SHP77 (cell line): ENCODE data around the gene ZC2HC1B.
"Not testable (repeated sequence)": the region's sequence is repeated elsewhere in the genome, so short reads cannot be mapped to it uniquely, and the experiment has no call there.

Experiments used
- DNase-seq, 2 experiments: peaks; one replicate each; lab custom pipeline; 2025; lab: John Stamatoyannopoulos, UW

ZC2HC1B gene, protein sequence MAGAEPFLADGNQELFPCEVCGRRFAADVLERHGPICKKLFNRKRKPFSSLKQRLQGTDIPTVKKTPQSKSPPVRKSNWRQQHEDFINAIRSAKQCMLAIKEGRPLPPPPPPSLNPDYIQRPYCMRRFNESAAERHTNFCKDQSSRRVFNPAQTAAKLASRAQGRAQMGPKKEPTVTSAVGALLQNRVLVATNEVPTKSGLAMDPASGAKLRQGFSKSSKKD

DNA sequence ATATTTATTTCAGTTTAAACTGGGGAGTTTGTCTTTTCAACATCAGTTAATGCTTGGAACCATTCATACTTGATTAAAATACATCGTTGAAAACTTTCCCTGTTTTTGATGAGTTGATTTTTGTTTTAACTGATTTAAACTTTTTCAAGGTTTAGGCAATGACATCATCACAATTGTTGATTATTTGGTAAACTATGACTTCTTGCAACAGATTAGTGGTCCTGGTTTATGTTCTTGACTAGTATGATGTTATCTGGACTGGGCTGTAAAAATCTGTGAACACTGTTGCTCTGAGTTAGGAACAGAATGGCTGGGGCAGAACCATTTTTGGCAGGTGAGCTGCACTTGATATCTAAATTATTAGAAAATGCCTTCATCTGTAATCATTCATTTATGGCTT lies at the start of gene ZC2HC1B:
ZC2HC1B (plus strand) TSS at position 241 of the 400 bp plus-strand sequence; CDS start at position 307, 66 bp downstream.
- DNase-seq, result no peak

DNA sequence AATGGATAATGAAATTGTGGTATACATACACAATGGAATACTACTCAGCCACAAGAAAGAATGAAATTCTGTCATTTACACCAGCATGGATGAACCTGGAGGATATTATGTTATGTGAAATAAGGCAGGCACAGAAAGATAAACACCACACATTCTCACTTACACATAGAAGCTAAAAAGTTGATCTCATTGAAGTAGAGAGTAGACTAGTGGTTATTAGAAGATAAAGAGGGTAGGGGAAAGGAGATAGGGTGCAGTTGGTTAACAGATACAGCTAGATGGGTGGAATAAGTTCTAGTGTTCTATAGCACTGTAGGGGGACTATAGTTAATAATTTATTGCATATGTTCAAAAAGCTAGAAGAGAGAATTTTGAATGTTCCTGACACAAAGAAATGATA lies 46.7 kb upstream of the ZC2HC1B start:
- DNase-seq, result no peak

DNA sequence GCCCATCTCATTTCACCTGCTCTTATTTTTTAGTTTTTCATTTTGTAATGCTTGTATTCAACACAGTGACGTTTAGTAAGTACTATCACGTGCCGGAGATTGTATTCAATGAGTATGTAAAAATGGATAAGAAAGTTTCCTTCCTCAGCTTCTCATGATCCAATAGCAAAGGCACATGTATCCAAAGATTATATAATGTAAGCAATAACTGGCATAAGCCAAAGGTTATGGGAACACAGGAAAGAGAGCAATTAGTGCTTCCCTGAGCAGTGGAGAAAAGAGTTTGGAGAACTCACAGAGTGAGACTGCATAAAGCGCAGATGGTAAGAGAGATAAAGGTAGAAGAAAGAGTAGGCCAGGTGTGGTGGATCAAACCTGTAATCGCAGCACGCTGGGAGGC lies 42.9 kb upstream of the ZC2HC1B start:
- DNase-seq, result no peak

DNA sequence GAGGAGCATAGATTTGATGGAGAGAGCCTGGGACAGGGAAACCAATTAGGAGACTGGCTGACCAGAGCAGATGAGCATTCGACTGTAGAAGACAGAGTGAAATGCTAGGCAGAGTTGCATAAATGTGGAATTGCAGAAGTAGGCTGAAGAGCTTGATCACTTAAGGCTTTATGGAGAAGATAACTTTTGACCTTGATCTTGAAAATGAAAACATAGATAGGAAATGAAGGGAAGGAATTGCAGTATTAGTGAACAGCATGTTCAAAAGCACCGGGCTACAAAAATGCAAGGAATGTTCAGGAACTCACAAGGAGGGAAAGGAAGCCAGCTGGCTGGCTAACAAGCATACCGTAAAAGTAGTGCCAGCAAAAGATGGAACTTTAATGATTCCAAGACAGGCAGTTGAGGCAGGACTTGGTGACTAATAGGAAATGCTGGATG lies 41.7 kb upstream of the ZC2HC1B start:
- DNase-seq, result no peak

DNA sequence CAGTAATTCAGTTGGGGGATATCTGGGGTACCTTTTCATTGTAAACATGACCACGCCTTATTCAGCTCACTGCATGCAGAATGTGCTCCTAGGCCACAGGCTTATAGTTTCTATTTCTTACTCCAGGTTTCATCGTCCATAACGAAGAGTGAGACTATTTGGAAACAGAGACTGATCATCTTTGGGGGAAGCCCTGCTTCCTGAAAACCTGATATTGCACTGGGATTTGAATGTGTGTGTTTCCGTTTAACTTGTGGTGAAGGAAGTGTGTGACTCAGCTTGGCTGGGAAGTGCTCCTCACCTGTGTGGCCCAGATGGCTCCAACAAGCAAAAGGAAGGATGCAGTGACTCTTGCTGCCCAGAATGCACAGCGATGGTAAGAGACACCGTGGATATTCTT lies 40.7 kb upstream of the ZC2HC1B start:
- DNase-seq, result no peak

DNA sequence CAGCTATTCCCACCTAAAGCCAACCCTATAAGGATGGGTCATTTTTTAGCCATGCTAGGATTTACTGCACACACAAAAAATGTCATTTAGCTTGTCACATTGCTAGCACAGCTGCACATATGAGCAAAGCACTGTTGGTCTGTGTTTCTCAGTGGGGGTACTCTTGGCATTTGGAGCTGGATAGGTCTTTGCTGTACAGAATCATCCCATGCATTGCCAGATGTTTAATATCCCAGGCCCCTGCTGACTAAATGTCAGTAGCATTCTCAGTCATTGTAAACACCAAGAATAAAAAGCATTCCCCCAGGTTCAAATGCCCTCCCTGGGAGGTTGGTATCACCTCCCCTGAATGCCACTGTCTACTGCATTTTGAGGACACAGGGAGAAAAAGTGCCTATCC lies 35.7 kb upstream of the ZC2HC1B start:
- no peak for DNase-seq

DNA sequence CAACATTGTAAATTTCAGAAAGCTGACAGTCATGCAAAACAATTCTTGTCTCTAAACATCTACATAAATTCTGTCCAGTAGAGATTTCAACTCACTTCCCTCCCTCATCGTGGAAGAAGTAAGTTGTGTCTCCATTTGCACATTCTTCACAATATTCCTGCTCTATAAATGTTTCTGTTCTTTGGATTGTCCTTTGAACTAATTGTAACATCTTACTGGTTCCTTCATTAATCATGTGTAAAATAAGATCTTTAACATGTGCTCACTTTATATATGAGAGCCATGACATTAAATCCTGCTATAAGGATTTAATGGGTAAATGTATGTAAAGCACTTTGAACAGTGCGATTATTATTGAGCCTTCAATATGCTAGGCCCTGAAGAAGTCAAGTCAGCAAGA lies 28.1 kb upstream of the ZC2HC1B start:
- no peak for DNase-seq

DNA sequence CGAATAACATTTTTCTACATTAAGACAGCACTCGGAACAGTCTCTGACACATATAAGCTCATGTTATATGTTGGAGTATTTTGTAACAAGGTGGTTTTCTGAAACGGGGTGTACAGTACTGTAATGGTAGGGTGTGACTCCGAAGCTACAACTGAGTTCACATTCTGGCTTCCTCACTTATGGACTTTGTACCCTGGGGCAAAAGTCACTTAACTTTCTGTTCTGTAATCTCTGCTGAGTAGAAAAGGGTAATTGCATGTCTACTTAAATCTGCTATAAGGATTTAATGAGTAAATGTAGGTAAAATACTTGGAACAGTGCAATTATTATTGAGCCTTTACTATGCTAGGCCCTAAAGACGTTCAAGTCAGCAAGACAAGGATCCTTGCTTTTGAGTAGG lies 25.9 kb upstream of the ZC2HC1B start:
- no peak for DNase-seq

DNA sequence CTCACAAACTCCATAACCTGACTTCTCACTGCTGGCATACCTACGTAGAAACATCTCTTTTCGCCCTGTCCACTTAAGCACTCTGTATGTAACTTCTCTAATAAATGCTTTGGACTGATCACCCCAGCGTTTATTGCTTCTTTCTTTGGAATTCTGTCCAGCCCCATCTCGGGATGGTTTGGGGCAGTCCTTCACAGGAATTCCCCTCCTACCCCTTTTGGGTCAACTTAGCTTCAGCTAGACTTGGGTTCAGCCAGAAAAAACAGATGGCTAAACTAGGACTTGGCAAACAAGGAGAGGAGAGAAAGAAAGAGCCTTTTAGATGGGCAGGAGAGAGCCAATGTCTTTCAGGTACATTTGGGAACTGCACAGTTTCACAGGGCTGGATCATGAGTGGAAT lies 25.1 kb upstream of the ZC2HC1B start:
- no peak for DNase-seq

DNA sequence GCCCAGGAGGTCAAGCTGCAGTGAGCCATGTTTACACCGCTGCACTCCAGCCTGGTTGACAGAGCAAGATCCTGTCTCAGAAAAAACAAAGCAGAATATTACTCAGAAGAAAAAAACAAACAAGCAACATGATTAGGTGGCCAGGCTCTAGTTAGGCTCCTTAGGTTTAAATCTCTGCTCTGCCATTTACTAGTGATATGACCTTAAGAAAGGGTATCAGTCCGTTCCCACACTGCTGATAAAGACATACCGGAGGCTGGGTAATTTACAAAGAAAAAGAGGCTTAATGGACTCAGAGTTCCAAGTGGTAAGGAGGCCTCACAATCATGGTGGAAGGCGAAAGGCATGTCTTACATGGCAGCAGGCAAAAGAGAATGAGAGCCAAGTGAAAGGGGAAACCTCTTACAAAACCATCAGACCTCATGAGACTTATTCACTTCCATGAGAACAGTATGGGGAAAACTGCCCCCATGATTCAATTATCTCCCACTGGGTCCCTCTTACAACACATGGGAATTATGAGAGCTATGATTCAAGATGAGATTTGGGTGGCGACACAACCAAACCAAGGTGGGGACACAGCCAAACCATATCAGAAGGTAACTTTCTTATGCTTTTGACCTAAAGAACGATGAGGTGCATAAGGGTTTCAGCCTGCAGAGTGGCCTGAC lies 23.5 kb upstream of the ZC2HC1B start:
- no peak for DNase-seq

DNA sequence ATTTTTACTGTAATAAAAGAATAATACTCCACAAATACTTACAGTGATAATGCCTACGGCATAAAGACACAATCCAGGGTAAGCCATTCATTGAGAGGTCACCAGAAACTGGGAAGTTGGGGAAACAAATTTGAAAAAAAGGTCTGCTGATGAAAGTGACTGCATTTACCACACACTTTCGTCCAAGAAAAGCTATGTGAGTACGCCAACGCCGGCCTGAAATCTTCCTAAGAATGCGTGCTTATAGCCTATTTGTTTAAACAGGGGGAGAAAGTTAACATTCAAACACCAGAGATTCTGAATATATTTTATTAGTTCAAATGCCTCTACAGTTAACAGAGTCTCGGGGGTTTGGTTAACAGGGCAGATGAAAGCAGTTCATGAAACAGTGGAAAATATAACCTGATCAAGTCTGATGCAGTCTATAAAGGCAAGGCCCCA lies 21.8 kb upstream of the ZC2HC1B start:
- peak in 1 of 2 experiments; percentile 29 for DNase-seq

DNA sequence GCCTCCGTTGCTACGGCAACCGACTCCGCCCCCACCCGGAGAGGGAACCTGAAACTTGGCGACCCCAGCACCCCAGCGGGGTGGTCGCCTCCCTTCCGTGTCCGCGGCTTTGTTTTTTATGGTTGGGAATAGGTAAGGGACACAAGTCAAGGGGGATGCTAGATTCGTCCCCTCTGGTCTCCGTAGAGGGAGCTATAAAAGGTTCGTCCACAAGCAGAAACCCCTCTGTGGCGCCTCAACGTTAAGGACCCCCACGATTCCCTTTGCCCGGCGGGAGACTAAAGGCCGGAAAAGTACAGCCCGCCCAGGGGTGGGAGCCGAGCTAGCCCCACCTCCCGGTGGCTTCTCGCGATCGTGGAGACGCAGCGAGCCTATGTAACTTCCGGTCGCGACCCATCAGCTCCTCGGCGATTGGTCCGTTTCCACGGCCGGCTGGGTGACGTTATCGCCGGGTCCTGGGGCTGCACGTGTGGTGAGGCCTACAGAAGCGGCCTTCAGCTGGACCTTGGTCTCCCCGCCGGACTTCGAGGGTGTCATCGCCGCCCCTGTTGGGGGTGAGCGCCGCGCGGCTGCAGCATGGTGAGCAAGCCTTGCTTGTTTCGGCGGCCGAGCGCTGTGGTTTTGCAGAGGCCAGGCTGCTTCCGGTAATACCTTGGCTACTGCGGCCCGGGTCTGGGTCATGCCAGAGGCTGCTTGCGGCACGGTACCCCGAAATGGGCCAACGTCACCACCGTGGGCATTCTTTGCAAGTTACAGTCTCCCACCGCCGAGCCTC lies 21.2 kb upstream of the ZC2HC1B start, which contains the start of gene LTV1:
LTV1 (plus strand) TSS at position 437 of the 775 bp plus-strand sequence; CDS start at position 577, 140 bp downstream.
- peak; percentile 92 to 95 for DNase-seq

DNA sequence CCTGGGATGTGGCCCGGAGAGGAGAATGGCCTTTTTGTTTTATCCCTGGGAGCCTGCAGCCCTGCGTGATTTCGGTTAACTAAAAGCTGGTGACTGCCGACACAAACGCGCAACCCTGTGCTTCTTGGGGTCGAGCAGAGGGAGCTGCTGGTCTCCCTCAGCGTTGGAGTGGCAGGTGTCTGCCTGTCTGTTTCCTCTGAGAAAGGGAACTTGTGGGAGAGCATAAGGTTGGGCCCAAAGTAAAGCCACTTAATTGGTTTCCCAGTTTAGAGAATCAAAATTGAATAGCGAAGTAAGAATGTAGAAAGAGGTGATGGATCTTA lies 20.6 kb upstream of the ZC2HC1B start:
- DNase-seq, result no peak

DNA sequence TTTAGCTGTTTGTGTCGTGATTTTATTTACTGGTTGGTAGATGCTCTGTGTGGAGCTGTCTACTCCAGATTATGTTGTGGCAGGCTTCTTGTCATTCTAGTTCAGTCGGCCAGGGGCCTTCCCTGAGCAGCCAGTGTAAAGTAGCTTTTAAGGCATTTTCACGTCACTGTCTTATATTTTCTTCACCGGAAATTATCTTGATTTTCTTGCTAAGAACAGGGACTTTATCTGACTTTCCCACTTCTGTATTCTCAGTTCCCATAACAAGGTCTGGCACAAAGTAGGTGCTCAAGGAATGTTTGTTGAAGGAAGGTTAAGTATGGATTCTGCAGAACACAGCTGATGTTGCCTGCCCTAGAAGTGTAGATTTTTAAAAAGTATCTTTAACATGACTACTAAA lies 20.3 kb upstream of the ZC2HC1B start:
- no peak for DNase-seq

DNA sequence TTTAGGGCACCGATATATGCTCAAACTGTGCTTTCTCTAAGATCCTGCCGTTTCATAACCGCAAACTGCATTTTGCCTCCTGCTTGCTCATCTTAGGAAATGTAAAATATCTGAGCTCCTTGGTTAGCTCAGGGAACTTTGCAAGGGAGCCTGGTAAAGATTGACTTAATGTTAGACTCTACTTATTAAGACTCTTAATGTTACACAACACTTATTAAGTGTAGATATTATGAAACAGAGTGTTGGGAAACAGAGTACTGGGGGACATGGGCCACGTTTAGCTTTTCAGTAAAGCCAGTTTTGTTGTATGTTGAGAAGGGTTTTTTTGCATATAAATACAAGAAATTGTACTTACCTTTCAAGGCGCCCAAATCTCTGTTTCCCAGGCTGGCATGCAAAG lies 19.2 kb upstream of the ZC2HC1B start:
- DNase-seq, result no peak

DNA sequence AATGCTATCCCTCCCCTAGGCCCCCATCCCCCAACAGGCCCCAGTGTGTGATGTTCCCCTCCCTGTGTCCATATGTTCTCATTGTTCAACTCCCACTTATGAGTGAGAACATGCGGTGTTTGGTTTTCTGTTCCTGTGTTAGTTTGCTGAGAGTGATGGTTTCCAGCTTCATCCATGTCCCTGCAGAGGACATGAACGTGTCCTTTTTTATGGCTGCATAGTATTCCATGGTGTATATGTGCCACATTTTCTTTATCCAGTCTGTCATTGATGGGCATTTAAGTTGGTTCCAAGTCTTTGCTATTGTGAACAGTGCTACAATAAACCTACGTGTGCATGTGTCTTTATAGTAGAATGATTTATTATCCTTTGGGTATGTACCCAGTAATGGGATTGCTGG lies 12.6 kb upstream of the ZC2HC1B start:
- DNase-seq, result not testable (repeated sequence)

DNA sequence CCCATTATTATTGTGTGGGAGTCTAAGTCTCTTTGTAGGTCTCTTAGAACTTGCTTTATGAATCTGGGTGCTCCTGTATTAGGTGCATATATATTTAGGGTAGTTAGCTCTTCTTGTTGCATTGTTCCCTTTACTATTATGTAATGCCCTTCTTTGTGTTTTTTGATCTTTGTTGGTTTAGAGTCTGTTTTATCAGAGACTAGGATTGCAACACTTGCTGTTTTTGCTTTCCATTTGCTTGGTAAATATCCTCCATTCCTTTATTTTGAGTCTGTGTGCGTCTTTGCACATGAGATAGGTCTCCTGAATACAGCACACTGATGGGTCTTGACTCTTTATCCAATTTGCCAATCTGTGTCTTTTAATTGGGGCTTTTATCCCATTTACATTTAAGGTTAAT lies 9.2 kb upstream of the ZC2HC1B start:
- DNase-seq, result not testable (repeated sequence)

DNA sequence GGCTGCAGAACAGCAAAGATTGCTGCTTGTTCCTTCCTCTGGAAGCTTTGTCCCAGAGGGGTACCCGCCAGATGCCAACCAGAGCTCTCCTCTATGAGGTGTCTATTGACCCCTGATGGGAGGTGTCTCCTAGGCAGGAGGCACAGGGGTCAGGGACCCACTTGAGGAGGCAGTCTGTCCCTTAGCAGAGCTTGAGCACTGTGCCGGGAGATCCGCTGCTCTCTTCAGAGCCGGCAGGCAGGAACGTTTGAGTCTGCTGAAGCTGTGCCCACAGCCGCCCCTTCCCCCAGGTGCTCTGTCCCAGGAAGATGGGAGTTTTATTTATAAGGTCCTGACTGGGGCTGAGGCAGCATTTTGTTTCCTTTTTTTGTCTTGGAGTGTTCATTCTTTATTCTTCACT lies 7.5 kb upstream of the ZC2HC1B start:
- DNase-seq, result not testable (repeated sequence)

DNA sequence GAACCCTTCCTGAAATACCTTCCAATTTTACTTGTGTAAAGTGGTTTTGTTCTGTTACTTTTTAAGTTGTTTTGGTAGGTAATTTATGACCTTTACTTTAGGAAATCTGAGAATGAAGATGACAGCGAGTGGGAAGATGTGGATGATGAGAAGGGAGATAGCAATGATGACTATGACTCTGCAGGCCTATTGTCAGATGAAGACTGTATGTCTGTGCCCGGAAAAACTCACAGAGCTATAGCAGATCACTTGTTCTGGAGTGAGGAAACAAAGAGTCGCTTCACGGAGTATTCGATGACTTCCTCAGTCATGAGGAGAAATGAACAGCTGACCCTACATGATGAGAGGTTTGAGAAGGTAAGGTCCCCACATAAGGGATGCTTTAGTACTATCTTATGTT lies 6.6 kb upstream of the ZC2HC1B start:
- DNase-seq, result no peak

DNA sequence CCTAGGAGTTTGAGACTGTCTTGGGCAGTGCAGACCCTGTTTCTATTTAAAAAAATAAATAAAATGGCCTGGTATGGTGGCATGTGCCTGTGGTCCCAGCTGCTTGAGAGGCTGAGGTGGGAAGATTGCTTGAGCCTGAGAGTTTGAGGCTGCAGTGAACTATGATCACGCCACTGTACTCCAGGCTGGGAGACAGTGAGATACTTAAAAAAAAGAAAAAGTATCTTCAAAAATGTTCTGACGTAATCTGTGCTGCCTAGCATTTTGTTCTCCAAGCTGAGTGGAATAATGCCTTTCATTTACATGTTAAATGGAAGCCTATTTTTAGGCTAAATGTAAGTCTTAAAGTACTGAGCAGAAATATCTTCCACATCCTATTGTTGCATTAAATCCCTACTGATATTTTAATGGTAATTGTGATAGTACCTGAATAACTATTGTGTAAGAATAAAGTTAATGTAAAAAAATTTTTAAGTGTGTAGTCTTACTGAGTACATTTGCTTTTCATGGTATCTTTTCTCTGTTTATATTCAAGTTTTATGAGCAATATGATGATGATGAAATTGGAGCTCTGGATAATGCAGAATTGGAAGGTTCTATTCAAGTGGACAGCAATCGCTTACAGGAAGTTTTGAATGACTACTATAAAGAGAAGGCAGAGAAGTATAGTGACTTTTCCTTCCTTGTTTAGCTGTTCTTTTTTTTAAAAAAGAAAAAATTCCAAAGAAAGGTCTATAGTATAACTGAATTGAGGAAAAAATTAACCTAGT lies 4.2 kb upstream of the ZC2HC1B start:
- DNase-seq, result no peak

DNA sequence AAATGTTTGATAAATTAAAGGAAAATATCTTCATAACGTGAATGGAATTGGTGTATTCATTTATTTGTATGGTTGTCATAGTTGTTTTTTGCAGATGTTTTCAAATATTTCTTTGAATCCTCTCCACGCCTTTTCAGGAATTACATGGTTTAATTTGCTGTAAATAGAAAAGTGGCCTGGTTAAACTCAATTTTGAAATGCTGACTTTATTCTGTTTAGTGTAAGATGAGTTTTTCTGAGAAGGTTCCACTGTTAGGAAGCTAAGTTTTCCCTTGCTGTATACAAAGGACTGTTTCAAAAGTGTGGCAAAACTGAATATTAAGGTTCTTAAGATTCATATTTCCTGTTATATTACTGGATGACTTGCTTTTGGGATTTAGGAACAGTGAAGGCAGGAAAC lies 503 bp upstream of the ZC2HC1B start:
- no peak for DNase-seq

DNA sequence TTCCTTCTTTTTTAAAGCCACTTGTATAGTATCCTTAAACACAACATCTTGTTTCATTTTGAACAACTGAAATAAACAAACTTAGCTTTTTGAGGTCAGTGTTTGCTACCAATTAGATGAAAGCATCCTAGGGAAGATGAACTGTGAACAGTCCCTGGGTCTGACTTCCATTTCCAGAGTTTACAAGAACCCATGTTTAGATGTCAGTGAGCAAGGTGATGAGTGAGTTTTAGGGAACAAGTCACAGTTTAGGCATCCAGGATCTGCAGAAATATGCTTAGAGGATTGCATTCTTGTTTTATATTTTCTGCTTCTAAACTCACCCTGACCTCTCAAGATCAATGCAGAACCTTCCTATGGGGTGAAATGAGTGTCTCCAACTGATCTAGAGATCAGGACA lies 3.0 kb downstream of the ZC2HC1B start:
- no peak for DNase-seq
